HG03432 (cell line): Measurements from ENCODE around the gene ADAM15.

Experiments
- ATAC-seq: cut with Tn5 transposase; IDR thresholded peaks from one replicate; pipeline ENCODE4 v1.9.1; 2021; ENCODE audit warnings: mild to moderate bottlenecking, moderate library complexity; ENCODE audit not compliant: unreplicated experiment

The ADAM15 gene, protein sequence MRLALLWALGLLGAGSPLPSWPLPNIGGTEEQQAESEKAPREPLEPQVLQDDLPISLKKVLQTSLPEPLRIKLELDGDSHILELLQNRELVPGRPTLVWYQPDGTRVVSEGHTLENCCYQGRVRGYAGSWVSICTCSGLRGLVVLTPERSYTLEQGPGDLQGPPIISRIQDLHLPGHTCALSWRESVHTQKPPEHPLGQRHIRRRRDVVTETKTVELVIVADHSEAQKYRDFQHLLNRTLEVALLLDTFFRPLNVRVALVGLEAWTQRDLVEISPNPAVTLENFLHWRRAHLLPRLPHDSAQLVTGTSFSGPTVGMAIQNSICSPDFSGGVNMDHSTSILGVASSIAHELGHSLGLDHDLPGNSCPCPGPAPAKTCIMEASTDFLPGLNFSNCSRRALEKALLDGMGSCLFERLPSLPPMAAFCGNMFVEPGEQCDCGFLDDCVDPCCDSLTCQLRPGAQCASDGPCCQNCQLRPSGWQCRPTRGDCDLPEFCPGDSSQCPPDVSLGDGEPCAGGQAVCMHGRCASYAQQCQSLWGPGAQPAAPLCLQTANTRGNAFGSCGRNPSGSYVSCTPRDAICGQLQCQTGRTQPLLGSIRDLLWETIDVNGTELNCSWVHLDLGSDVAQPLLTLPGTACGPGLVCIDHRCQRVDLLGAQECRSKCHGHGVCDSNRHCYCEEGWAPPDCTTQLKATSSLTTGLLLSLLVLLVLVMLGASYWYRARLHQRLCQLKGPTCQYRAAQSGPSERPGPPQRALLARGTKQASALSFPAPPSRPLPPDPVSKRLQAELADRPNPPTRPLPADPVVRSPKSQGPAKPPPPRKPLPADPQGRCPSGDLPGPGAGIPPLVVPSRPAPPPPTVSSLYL

DNA sequence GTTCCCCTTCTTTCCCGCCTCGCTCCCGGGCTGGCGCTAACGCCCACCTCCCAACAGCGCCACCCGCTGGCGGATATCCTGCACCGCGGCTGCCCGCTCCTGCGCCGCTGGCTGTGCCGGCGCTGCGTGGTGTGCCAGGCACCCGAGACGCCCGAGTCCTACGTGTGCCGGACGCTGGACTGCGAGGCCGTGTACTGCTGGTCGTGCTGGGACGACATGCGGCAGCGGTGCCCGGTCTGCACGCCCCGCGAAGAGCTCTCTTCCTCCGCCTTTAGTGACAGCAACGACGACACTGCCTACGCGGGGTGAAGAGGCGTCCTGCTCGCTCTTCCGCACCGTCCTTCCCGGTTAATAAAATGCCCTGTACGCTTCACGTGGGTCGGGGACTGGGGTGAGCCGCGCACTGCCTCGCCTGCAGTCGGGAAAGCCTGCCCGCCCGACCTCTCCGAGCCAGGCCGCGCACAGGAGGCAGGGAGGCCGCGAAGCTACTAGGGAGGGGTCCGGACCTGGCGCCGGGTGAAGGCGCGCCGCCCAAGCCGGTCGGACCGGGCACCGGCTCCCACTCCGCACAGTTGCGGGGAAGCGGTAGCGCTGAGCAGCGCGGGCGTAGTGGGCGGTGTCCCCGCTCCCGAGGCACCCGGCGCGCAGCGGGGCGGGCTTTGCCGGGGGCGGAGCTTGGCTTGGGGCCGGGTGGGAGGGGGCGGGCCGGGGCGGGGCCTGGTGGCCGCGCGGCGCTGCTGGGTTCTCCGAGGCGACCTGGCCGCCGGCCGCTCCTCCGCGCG lies at the start of gene ADAM15:
TSS of gene ADAM15 (plus strand) at position 757 of the 782 bp plus-strand sequence. CDS start 71 bp downstream, outside the sequence.
- peak; percentile 65 for ATAC-seq

GRCh38 chr1:155001425-155001674 lies 49.8 kb upstream of the ADAM15 start:
- ATAC-seq = peak; percentile 15

- peak; percentile 57 for ATAC-seq
Measured at GRCh38 chr1:155001675-155002463, 49.2 kb upstream of the ADAM15 start.

DNA sequence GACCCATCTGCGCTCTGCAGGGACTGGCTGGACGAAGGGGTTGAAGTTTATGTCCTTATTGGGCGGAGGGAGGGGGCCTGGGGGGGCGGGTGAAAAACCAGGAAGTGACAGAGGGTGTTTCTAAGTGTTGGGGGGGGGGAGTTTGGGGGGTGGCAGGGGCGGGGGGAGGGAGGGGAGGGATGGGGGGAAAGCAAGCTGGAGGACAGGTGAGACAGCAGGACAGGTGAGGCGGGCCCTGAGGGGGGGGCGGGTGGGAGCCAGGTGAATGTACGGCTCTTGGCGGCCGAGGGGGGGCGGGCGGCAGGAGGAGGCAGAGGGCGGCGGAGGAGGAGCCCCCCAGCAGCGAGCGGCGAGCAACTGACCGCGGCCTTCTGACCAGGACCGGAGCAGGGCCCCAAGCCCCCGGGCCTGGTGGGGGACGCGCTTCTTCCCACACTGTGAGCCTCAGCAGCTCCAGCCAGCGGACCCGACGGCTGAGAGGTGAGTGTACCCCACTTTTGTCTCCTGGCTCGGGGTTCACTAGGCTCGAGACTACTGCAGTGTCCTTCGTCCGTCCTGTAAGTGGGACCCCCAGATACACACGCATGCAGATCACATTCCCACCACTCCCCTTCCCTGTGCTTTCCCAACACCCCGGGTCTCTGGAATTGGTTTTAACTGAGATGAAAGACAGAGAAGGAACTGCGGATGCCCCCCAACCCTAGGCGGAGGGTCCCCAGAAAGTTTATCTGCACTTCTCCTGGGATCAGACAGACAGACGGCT lies 48.5 kb upstream of the ADAM15 start, which contains the start of gene ZBTB7B:
TSS of gene ZBTB7B (plus strand) at position 339 of the 763 bp plus-strand sequence. CDS start 11,859 bp downstream, outside the sequence.
- ATAC-seq = peak; percentile 0

DNA sequence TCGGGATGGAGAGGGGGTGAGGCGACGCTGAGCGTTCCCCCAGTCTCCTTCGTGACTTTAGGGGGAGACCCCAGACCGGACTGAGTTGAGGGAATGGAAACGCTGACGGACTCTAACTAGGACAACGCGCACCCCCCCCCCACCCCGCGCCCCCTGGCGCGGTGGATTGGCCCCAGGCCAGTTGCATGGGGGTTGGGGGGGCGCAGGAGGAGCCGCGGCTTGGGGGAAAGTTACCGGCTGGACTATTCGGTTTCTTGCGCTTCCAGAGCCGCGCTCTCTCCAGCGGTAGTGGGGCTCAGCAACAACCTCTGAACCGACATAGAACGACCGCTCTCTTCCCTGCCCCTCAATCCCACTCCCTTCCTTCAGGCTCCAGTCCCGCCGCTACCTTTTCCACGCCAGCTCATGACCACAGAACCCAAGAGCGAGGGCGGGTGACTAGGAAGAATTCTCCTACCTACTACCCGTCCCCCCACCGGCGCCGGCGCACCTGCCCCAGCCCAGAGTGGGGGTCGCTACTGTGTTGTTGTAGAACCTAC lies 47.8 kb upstream of the ADAM15 start:
- ATAC-seq = no peak

- ATAC-seq = no peak
Measured at GRCh38 chr1:155003766-155004351, 47.3 kb upstream of the ADAM15 start.

DNA sequence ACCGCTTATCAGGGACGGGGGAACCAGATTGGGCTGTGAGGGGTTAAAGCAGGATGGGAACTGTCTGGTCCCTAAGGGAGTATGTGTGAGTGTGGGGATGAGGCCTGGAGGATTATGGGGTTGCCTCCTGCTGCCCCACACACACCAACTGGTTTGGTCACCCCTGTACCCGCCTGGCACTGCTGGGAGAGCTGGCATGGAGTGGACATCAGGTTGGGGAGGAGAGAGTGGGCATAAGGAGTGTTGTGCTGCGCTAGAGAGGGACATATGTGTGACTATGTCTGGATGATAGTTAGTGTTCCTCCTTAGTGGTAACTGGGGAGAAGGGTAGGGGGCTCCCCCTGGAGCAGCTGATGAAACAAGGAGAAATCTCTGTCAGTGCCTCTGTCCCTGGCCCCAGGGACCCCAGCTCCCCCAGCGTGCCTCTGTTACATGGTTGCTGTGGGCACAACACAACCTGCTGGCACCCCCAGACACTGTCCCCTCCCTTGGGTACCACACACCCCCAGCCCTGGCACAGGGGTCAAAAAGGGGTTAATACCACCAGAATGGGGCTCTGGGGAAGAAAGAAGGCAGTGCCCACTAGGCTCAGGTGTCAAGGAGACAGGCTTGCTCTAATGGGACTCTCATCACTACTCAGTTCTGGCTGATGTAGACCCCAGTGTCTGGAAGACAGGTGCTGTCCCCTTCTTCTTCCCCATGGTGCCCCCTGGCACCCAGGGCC lies 46.6 kb upstream of the ADAM15 start:
- ATAC-seq = no peak

GRCh38 chr1:155005076-155006011 lies 45.8 kb upstream of the ADAM15 start:
- ATAC-seq = no peak

- ATAC-seq = no peak
Measured at GRCh38 chr1:155006601-155007101, 44.5 kb upstream of the ADAM15 start.

DNA sequence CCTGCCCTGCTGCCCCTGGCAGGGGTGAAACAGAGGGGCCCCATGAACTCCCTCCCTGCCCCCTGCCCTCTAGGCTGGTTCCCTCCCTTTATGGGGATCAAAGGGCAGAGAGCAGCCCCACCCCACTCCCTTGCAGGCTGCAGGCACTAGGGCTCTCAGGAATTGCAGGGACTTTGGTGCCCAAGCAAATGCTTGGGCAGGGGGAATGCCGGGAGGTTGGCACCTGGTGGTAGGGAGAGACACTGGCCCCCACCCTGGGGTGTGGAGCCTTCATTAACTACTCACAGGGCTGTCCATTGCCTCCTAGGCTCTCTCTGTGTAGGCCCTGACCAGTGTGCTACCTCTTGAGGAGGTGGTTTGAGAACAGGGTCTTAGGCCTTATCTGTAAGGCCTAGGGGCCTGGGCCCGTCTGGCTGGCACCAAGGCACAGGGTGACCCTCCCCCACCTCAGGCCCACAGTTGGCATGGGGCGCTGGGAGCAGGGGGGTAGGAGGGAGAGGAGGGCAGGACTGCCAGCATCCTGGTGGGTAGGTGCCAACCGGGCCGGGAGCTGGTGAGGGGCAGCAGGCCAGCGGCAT lies 43.8 kb upstream of the ADAM15 start:
- ATAC-seq = no peak

DNA sequence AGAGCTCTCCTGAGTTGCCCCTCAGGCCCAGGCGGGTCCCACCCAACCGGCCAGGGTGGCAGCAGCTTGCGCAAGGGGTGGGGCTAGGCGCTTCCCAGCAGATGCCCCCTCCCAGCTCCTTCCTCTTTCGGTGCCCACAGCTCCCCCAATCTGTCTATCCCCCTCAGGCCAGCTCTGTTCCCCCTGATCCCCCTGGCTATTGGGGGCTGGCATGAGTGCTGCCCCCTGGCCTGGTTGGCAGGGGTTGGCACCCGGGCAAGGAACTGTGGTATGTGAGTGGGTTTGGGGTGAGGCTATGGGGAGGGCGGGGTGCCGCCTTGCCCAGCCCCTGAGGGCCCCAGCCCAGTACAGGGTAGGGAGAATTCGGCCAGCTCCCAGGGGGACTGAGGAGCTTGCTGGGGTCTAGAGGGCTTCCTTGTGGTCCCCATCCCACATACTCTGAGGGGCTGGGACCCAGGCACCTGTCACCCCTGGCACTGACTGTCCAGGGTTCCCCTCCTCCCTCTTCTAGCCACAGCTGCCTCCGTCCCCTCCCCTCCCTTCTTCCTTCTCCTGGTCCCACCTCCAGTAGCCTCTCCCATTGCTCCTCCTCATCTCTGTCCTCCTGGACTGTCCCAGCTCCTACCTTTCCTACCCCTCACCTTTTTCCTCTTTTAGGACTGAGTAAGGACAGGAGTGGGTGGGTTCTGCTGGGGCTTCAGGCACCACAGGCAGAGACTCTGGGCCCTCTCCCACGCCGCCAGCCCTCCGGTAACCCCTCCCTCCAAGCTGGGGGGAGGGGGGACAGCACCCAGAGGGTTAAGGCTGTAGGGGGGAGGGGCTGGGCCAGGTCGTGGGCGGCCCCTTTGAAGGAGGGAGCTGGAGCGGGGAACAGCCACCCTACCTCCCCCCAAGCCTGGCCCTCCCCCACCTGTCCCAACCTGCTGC lies 42.8 kb upstream of the ADAM15 start:
- ATAC-seq = no peak

DNA sequence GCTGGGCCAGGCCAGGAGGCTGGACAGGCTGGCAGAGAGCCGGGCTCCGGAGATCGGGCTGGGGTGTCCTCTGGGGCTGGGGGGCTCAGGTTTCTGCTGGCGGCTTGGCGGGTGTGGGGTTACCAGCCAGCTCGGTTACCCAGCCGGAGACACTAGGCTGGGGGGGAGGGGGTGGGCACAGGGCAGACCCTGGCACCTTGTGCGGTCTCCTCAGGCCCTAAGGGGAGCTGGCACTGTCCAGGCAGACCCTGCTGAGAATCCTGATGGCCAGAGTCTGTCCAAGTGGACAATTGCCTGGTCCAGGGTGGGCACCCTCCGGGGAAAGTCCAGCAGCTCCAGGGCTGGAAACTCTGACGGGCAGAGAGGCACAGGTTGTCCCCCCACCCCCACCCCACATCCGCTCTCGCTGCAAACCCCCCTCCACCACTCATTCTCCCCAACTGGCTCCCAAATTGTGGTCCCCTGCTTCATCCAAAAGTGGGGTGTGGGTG lies 41.9 kb upstream of the ADAM15 start:
- ATAC-seq = no peak

DNA sequence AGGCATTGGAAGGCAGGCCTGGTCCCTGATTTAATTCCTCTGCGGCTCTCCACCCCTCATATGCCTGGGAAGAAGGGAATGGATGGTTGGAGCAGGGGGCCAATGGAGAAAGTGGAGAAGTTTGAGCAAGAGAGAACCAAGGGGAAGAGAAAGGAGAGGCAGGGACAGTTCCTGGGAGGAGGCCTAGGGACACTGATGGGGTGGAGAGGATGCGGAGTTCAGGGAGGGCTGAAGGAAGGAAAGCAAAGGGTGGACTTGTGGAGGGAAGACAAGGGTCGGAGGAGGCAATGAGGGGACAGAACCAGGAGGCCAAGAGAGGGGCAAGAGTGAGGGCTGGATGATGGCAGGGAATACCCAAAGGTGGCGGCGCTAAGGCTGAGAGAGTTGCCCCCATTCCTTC lies 41.4 kb upstream of the ADAM15 start:
- ATAC-seq = no peak

- no peak for ATAC-seq
Measured at GRCh38 chr1:155010211-155010918, 40.8 kb upstream of the ADAM15 start.

- no peak for ATAC-seq
Measured at GRCh38 chr1:155011004-155011416, 40.1 kb upstream of the ADAM15 start.
